CD4-positive, CD25-positive, alpha-beta regulatory T cell (primary cell): Measurements from ENCODE around the gene DENND1A. TPM values are rescaled to one million over a fixed set of nuclear protein-coding genes. Genes with fewer than 3 reads are reported as not detected.

Source experiments
- ATAC-seq, 2 donors: fragments of 150-1000 bp; cut with Tn5 transposase; one replicate each; pipeline ENCODE4 v1.10.0; 2021; ENCODE audit warnings: low read depth in 2 of 2, moderate number of reproducible peaks in 2 of 2, moderate library complexity in 1 of 2
- DNase-seq, 3 donors: peaks; one replicate each; pipeline versions ENCODE4 v3.0.0 to v3.0.0-alpha.2; 2012 to 2022; ENCODE audit warnings: mixed read lengths in 1 of 3
- H3K27ac ChIP-seq: one replicate; pipeline ENCODE4 v1.7.0; 2013; ENCODE audit warnings: mild to moderate bottlenecking, low read length; ENCODE audit not compliant: insufficient read depth, poor library complexity, severe bottlenecking
- H3K27me3 ChIP-seq: one replicate; pipeline ENCODE4 v1.7.0; 2013; ENCODE audit warnings: low read length; ENCODE audit not compliant: control insufficient read depth, insufficient read depth
- H3K36me3 ChIP-seq: one replicate; pipeline ENCODE4 v1.7.0; 2013; ENCODE audit warnings: mild to moderate bottlenecking, low read length, moderate library complexity; ENCODE audit not compliant: control insufficient read depth, insufficient read depth
- H3K4me1 ChIP-seq: 2 replicates; pipeline ENCODE4 v1.7.0; 2013; ENCODE audit warnings: mild to moderate bottlenecking, low read length; ENCODE audit not compliant: insufficient read depth, control insufficient read depth, poor library complexity, severe bottlenecking
- H3K4me3 ChIP-seq: one replicate; pipeline ENCODE4 v1.7.0; 2013; ENCODE audit warnings: low read depth, mild to moderate bottlenecking, low read length, moderate library complexity
- H3K9me3 ChIP-seq, 2 experiments: 1 replicate in 1 of 2; 2 replicates in 1 of 2; pipeline ENCODE4 v1.7.0; 2013; ENCODE audit warnings: low read length in 2 of 2, mild to moderate bottlenecking in 1 of 2, moderate library complexity in 1 of 2; ENCODE audit not compliant: control insufficient read depth in 2 of 2
- H3K27ac Mint-ChIP-seq, 3 donors: one replicate each; pipeline ENCODE4 v1.8.0; 2020 to 2022; ENCODE audit warnings: mild to moderate bottlenecking in 3 of 3, mixed read lengths in 3 of 3, moderate library complexity in 2 of 3
- H3K27me3 Mint-ChIP-seq: one replicate; pipeline ENCODE4 v1.8.0; 2022; ENCODE audit warnings: mild to moderate bottlenecking, mixed read lengths
- H3K36me3 Mint-ChIP-seq: one replicate; pipeline ENCODE4 v1.8.0; 2020; ENCODE audit warnings: mixed read lengths
- H3K4me1 Mint-ChIP-seq, 4 donors: one replicate each; pipeline ENCODE4 v1.8.0; 2020 to 2022; ENCODE audit warnings: mixed read lengths in 4 of 4, mild to moderate bottlenecking in 1 of 4
- H3K4me3 Mint-ChIP-seq, 4 donors: one replicate each; pipeline ENCODE4 v1.8.0; 2020 to 2022; ENCODE audit warnings: mild to moderate bottlenecking in 4 of 4, mixed read lengths in 4 of 4, moderate library complexity in 3 of 4
- H3K9me3 Mint-ChIP-seq, 7 donors: one replicate each; pipeline ENCODE4 v1.8.0; 2020 to 2022; ENCODE audit warnings: mixed read lengths in 7 of 7, mild to moderate bottlenecking in 3 of 7, moderate library complexity in 2 of 7
- polyA plus RNA-seq, 4 donors: library from polyadenylated mRNA; unstranded; fragments of 300-500 nt; fragmentation: Illumina TruSeq; gene quantifications; one replicate each; pipeline ENCODE4 v1.2.3, GENCODE V29; 2021
- total RNA-seq: library from RNA; stranded (reverse); gene quantifications from one replicate; pipeline ENCODE4 v1.2.3, GENCODE V29; 2022

DENND1A gene
- total and polyA plus RNA-seq, 5 donors from 2014 or later, result 3.5 to 21.8 (median 4.7) TPM

DNA sequence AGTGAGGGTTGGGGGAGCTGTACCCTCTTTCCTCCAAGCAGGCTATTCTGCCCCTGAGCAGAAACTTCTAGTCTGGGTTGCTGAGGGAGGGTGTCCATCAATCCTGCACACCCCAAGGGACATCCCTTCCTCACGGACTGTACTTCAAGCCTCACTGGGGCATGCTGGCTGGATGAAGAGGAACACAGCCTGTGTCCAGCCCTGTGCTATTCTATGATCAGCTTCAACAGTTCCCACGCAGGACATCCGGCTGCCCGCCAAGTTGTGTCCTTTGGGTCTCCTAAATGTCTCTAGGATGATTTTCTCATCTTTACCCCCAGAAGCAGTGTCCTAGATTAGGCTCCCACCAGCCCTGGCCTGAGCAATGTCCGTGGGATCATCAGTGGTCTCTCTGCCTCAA is 505.8 kb downstream of the DENND1A start:
- H3K27ac ChIP-seq, result no peak overlapping the region
- ATAC-seq (no peak), DNase-seq (no peak)
- Mint-ChIP-seq H3K27me3 (no peaks in the 10 kb centered on the region), H3K27ac (peak overlapping the region in 1 of 3 donors; percentile 74), H3K4me1 (no peaks in the 10 kb centered on the region), H3K36me3 (peaks cover 31% of the 10 kb centered on the region), H3K9me3 (peaks cover 0 to 3% (median 0%) of the 10 kb centered on the region in 7 donors), H3K4me3 (no peak overlapping the region)
- no peaks in the 10 kb centered on the region for H3K36me3 ChIP-seq
- no peaks in the 10 kb centered on the region for H3K27me3 ChIP-seq
- H3K4me3 ChIP-seq, result no peak overlapping the region
- no peaks in the 10 kb centered on the region for H3K4me1 ChIP-seq
- no peaks in the 10 kb centered on the region for H3K9me3 ChIP-seq

DNA sequence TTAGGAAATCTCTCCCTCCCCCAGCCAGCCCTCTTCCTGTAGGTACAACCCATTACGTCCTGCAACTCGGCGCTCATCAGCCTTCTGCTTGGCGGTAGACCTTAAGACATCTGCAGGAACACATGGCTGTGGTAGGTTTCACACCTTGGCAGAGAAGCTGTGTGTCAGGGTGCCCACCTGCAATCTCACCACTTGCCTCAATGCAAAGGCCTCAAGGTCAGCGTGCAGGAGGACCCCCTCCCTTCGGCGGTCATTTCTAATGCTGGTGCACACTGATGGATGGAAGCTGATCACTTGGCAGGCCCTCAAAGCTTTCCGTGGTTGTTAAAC is 506.6 kb downstream of the DENND1A start:
- no peaks in the 10 kb centered on the region for H3K27me3 ChIP-seq
- H3K4me3 ChIP-seq, result no peak overlapping the region
- H3K9me3 Mint-ChIP-seq, result peaks cover 0 to 2% (median 0%) of the 10 kb centered on the region in 7 donors
- H3K27ac ChIP-seq, result no peak overlapping the region
- no peaks in the 10 kb centered on the region for H3K27me3 Mint-ChIP-seq
- peaks cover 36% of the 10 kb centered on the region for H3K36me3 Mint-ChIP-seq
- no peak overlapping the region for H3K4me3 Mint-ChIP-seq
- no peak overlapping the region for H3K27ac Mint-ChIP-seq
- no peak for DNase-seq
- H3K36me3 ChIP-seq, result no peaks in the 10 kb centered on the region
- H3K4me1 ChIP-seq, result no peaks in the 10 kb centered on the region
- H3K4me1 Mint-ChIP-seq, result no peaks in the 10 kb centered on the region
- no peaks in the 10 kb centered on the region for H3K9me3 ChIP-seq
- ATAC-seq, result no peak

DNA sequence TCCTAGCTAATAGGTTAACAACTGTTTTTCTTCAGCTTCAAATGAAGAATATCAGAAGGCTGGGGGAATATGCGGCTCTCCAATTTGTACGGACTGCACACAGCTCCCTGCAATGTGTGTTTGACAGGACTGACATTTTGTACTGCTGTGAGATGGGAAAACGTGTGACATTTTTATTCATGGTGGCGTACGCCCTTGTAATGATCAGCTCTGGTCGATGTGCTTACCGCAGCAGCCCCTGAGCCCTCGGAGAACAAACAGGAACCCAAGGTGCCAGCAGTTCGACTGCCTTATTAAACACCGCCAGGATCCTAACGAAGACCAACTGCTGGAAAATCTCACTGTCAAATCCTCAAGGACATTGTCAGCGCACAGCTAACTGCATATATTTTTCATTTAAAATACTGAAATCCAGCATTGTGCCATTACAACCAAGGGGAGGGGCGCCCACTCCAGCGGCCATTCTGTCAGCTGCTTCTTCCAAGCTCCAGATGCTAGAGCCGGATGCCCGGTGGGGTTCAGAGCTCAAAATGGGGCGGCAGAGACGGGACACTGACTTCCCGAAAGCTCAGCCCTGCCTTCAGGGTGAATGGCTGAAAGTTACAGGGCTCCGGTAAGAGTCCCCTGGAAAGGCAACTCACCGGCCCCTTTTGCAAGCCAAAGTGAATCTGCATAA is 507.2 kb downstream of the DENND1A start:
- H3K4me1 Mint-ChIP-seq, result no peaks in the 10 kb centered on the region
- DNase-seq (no peak), ATAC-seq (no peak)
- no peak overlapping the region for H3K27ac Mint-ChIP-seq
- Histone ChIP-seq H3K27me3 (no peaks in the 10 kb centered on the region), H3K36me3 (no peaks in the 10 kb centered on the region), H3K4me3 (no peak overlapping the region), H3K9me3 (no peaks in the 10 kb centered on the region), H3K27ac (no peak overlapping the region), H3K4me1 (no peaks in the 10 kb centered on the region)
- no peaks in the 10 kb centered on the region for H3K9me3 Mint-ChIP-seq
- H3K36me3 Mint-ChIP-seq, result peaks cover 41% of the 10 kb centered on the region
- no peak overlapping the region for H3K4me3 Mint-ChIP-seq
- no peaks in the 10 kb centered on the region for H3K27me3 Mint-ChIP-seq

DNA sequence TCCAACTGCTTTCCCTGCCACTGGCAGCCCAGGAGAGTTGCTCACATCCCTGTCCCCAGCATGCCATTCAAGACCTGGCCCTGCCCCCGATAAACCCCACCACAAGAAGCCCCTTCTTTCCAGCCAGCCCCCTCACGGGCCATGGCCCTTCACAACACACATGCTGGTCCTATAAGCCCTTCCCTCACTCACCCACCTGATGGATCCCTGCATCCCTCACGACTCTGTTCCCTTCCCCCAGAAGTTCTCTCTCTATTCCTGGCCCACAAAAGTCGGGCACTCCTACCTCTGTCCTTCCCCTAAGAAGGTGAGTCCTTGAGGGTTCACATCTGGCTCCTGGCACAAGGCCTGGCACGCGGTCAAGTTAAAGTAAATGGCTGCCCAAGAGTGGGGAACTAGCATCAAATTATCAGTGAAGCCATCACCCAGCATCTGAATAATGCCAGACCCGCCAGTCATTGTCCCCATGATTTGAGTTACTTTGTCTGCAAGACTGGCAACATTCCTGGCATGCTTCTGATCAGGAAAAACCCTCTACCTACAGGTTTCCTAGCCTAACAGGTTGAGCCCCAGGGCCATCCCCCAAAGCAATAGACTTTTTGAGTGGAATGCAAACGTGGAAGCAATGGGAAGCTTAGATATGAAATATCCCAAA is 508.0 kb downstream of the DENND1A start:
- Mint-ChIP-seq H3K4me1 (no peaks in the 10 kb centered on the region), H3K9me3 (no peaks in the 10 kb centered on the region), H3K36me3 (peaks cover 40% of the 10 kb centered on the region), H3K27me3 (no peaks in the 10 kb centered on the region), H3K4me3 (no peak overlapping the region), H3K27ac (no peak overlapping the region)
- H3K4me3 ChIP-seq, result no peak overlapping the region
- H3K27me3 ChIP-seq, result no peaks in the 10 kb centered on the region
- H3K36me3 ChIP-seq, result no peaks in the 10 kb centered on the region
- H3K4me1 ChIP-seq, result no peaks in the 10 kb centered on the region
- no peak overlapping the region for H3K27ac ChIP-seq
- ATAC-seq, result no peak
- H3K9me3 ChIP-seq, result no peaks in the 10 kb centered on the region
- no peak for DNase-seq

DNA sequence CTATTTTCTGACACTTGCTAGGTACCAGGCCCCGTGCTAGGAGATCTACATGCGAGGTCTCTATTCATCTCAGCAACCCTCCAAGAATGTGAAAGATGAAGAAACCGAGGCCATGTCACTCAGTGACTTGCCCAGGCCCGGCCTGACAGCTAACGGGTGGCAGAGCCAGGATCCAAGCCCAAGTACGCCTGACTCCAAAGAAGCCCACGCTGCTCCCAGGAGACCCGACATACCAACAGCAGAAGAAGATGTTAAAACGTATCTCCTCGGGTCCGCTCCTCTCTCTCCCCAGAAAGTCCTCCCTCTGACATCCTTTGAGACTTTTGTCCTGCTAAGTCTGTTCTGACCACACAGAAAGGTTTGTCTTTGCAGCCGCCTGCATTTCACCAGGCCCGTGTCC is 508.7 kb downstream of the DENND1A start:
- H3K36me3 ChIP-seq, result no peaks in the 10 kb centered on the region
- H3K27me3 Mint-ChIP-seq, result no peaks in the 10 kb centered on the region

DNA sequence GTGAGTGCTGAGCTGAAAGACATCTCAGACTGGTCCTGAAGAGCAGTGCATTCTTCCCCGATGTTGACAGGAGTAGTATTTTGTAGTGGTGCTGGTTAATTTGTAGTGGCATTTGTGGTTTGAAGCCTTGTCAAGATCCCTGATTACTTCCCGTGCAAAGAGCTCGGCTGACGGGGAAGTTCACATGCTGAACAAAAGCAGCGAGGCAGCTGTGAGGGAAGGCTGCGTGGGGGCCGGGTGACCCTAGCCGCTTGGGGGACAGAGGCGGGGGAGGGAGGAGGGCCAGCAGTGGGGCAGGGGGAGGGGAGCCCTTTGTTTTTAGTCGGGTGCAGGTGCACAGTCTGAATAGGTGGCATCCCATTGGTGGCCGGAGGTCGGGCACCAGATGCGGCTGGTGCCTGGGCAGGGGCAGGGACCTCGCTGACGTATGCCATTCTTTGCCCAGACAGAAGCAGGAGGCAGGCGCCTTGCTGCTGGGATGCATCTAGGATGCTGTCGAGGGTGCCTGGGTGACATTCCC is 509.3 kb downstream of the DENND1A start:
- H3K27me3 ChIP-seq, result no peaks in the 10 kb centered on the region
- ATAC-seq (no peak), DNase-seq (no peak)
- H3K4me3 ChIP-seq, result no peak overlapping the region
- Mint-ChIP-seq H3K27me3 (no peaks in the 10 kb centered on the region), H3K4me3 (no peak overlapping the region), H3K9me3 (no peaks in the 10 kb centered on the region), H3K4me1 (no peaks in the 10 kb centered on the region), H3K27ac (no peak overlapping the region), H3K36me3 (peaks cover 38% of the 10 kb centered on the region)
- no peaks in the 10 kb centered on the region for H3K9me3 ChIP-seq
- H3K27ac ChIP-seq, result no peak overlapping the region
- no peaks in the 10 kb centered on the region for H3K4me1 ChIP-seq
- H3K36me3 ChIP-seq, result no peaks in the 10 kb centered on the region

More for the DNA sequence above, 508.7 kb downstream of the DENND1A start:
- DNase-seq (no peak), ATAC-seq (no peak)
- Mint-ChIP-seq H3K9me3 (no peaks in the 10 kb centered on the region), H3K27ac (no peak overlapping the region), H3K4me3 (no peak overlapping the region), H3K36me3 (peaks cover 40% of the 10 kb centered on the region), H3K4me1 (no peaks in the 10 kb centered on the region)
- Histone ChIP-seq H3K4me1 (no peaks in the 10 kb centered on the region), H3K4me3 (no peak overlapping the region), H3K9me3 (no peaks in the 10 kb centered on the region), H3K27me3 (no peaks in the 10 kb centered on the region), H3K27ac (no peak overlapping the region)

DNA sequence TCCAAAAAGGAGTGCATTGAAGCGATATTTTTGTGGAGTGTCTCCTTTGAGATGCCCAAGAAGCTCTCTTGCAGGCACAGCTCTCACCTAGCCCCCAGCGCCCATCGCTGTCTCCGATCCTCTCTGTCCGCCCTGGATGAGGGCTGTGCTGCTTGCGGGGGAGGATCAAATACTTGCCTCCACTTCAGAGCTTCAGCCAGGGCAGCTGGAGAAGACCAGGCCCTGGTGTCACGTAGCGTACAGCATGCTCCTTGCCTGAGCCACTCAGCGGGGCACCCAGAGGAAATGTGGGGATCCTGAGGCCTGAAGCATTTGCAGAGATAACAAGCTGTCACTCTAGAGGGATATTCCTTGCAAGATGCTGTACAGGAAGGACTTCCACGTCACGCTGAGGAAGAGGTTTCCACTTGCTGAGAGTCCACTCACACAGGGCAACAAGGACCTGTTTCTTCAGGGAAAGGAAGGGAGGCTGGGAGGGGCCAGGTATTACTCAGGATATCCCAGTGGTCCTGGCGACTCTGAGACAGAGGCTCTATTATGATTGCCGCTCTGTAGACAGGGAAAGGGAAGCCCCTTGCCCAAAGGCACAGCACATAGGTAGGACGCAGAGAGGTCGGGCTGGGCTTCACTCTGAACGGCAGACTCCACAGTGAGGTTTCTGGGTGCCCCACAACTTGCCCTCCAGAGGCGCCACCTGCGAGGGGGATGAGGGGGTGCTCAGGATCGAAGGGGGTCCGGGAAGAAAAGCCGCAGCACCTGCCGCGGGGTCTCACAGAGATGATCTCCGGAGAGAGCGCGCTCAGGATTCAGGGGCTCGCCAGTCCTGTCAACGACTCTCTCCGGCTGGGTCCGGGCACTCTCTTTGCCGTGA is 510.0 kb downstream of the DENND1A start:
- Mint-ChIP-seq H3K9me3 (no peaks in the 10 kb centered on the region), H3K27me3 (no peaks in the 10 kb centered on the region), H3K36me3 (peaks cover 39% of the 10 kb centered on the region), H3K4me1 (no peaks in the 10 kb centered on the region), H3K4me3 (no peak overlapping the region), H3K27ac (no peak overlapping the region)
- Histone ChIP-seq H3K27me3 (no peaks in the 10 kb centered on the region), H3K4me3 (no peak overlapping the region), H3K36me3 (no peaks in the 10 kb centered on the region), H3K9me3 (no peaks in the 10 kb centered on the region), H3K27ac (no peak overlapping the region), H3K4me1 (no peaks in the 10 kb centered on the region)
- no peak for DNase-seq
- ATAC-seq, result no peak
